Germinal center (tissue), 1 donor: ENCODE measurements around the gene SLCO2B1.

Experiments used
- DNase-seq: peaks from one replicate; pipeline ENCODE4 v3.0.0; 2012; ENCODE audit warnings: mixed read lengths, low spot score

SLCO2B1 gene

GRCh38 chr11:75145196-75145971 is 5.5 kb upstream of the SLCO2B1 start:
- no peak for DNase-seq

GRCh38 chr11:75145972-75146519 is 4.9 kb upstream of the SLCO2B1 start:
- DNase-seq, result no peak

- DNase-seq, result no peak
These were observed 4.2 kb upstream of the SLCO2B1 start for GRCh38 chr11:75146711-75147110.

GRCh38 chr11:75147191-75147874 is 3.6 kb upstream of the SLCO2B1 start:
- no peak for DNase-seq

GRCh38 chr11:75147875-75148263 is 3.0 kb upstream of the SLCO2B1 start:
- no peak for DNase-seq

- no peak for DNase-seq
These were observed 2.4 kb upstream of the SLCO2B1 start for GRCh38 chr11:75148436-75148983.

- DNase-seq, result no peak
These were observed 991 bp upstream of the SLCO2B1 start for GRCh38 chr11:75149766-75150465.

GRCh38 chr11:75151346-75152047 is 590 bp downstream of the SLCO2B1 start:
- no peak for DNase-seq

GRCh38 chr11:75152090-75152489 is 1.2 kb downstream of the SLCO2B1 start:
- no peak for DNase-seq

GRCh38 chr11:75152651-75153427 is 1.9 kb downstream of the SLCO2B1 start:
- no peak for DNase-seq

GRCh38 chr11:75154646-75155569 is 4.0 kb downstream of the SLCO2B1 start:
- no peak for DNase-seq

- DNase-seq, result no peak
These were observed 4.9 kb downstream of the SLCO2B1 start for GRCh38 chr11:75155570-75156422.

GRCh38 chr11:75158241-75158640 is 7.3 kb downstream of the SLCO2B1 start:
- no peak for DNase-seq

- DNase-seq, result no peak
These were observed 7.8 kb downstream of the SLCO2B1 start for GRCh38 chr11:75158696-75159150.

- no peak for DNase-seq
These were observed 8.4 kb downstream of the SLCO2B1 start for GRCh38 chr11:75159151-75159953.

GRCh38 chr11:75160220-75160757 is 9.4 kb downstream of the SLCO2B1 start:
- no peak for DNase-seq

GRCh38 chr11:75160880-75161279 is 10.0 kb downstream of the SLCO2B1 start:
- no peak for DNase-seq
